HepG2 (cell line): ENCODE data around the gene PTGIS. TPM values are rescaled to one million over a fixed set of nuclear protein-coding genes. Genes with fewer than 3 reads are reported as not detected.

Experiments
- DPF2 ChIP-seq: sonication (generic); formaldehyde crosslinking; IDR thresholded peaks from 2 replicates; pipeline ENCODE4 v1.4.0; 2020; ENCODE audit warnings: mild to moderate bottlenecking, low read depth, missing genetic modification reagents, borderline replicate concordance
- ELF4 ChIP-seq: sonication (generic); formaldehyde crosslinking; IDR thresholded peaks from 2 replicates; pipeline ENCODE4 v1.5.0; 2020; ENCODE audit warnings: missing genetic modification reagents, mild to moderate bottlenecking, moderate library complexity, borderline replicate concordance
- JARID2 ChIP-seq: sonication (generic); formaldehyde crosslinking; IDR thresholded peaks from 2 replicates; pipeline ENCODE4 v1.8.1; 2023; ENCODE audit warnings: missing genetic modification reagents, inconsistent platforms; ENCODE audit not compliant: insufficient replicate concordance
- KLF16 ChIP-seq, 2 experiments: sonication (generic) in 1 of 2; formaldehyde crosslinking in 1 of 2; IDR thresholded peaks; 2 replicates each; pipeline versions ENCODE4 v1.6.1 to v1.8.0; 2016 to 2023; ENCODE audit warnings: missing genetic modification reagents in 2 of 2, missing compliant biosample characterization in 1 of 2
- NR2F2 ChIP-seq: IDR thresholded peaks from 2 replicates; pipeline ENCODE4 v1.6.1; 2012; ENCODE audit warnings: low read depth, inconsistent platforms, borderline replicate concordance
- POLR2AphosphoS5 ChIP-seq: IDR thresholded peaks from 2 replicates; pipeline ENCODE4 v1.6.1; 2012; ENCODE audit warnings: low read depth, low read length
- RFXAP ChIP-seq: sonication (generic); formaldehyde crosslinking; IDR thresholded peaks from 2 replicates; pipeline ENCODE4 v1.4.0; 2020; ENCODE audit warnings: missing genetic modification reagents, borderline replicate concordance
- SMAD1 ChIP-seq: sonication (generic); formaldehyde crosslinking; IDR thresholded peaks from 2 replicates; pipeline ENCODE4 v1.4.0; 2020; ENCODE audit warnings: missing genetic modification reagents, low read depth, mild to moderate bottlenecking, borderline replicate concordance
- SP4 ChIP-seq: sonication (generic); formaldehyde crosslinking; IDR thresholded peaks from 2 replicates; pipeline ENCODE4 v1.8.1; 2023; ENCODE audit warnings: mild to moderate bottlenecking, missing genetic modification reagents
- SPEN ChIP-seq: sonication (generic); formaldehyde crosslinking; IDR thresholded peaks from 2 replicates; pipeline ENCODE4 v1.5.1; 2020; ENCODE audit warnings: low read depth, mild to moderate bottlenecking, missing genetic modification reagents
- TP53 ChIP-seq: sonication (generic); formaldehyde crosslinking; conservative IDR thresholded peaks from 2 replicates; pipeline ENCODE4 v1.4.0; 2020; ENCODE audit warnings: missing genetic modification reagents
- polyA plus RNA-seq, 8 experiments: library from polyadenylated mRNA; depleted of rRNA in 3 of 8; stranded (reverse) in 7 of 8; unstranded in 1 of 8; fragments of >200 nt; fragmentation: Illumina TruSeq in 4 of 8; extraction: Trizol in 4 of 8; gene quantifications; 2 replicates each; pipeline versions ENCODE4 v1.2.1 to v1.2.3, GENCODE V29; 2011 to 2016; ENCODE audit warnings: low read depth in 4 of 8, missing spikeins in 1 of 8, mixed read lengths in 1 of 8; ENCODE audit not compliant: insufficient read depth in 1 of 8
- total RNA-seq, 5 experiments: library from RNA; depleted of rRNA; stranded (reverse); fragments of >200 nt; fragmentation: Illumina TruSeq; extraction: Trizol; gene quantifications; 2 replicates each; pipeline ENCODE4 v1.2.3, GENCODE V29; 2016; ENCODE audit warnings: low read depth in 1 of 5
- TF ChIP-seq, protein P1 (sequence below): sonication (generic); formaldehyde crosslinking; IDR thresholded peaks from 2 replicates; pipeline ENCODE4 v1.5.1; 2020; ENCODE audit warnings: mild to moderate bottlenecking, missing genetic modification reagents
- TF ChIP-seq, protein P2 (sequence below): sonication (generic); formaldehyde crosslinking; IDR thresholded peaks from 2 replicates; pipeline ENCODE4 v1.4.0; 2020; ENCODE audit warnings: missing genetic modification reagents, borderline replicate concordance
- TF ChIP-seq, protein P3 (sequence below): IDR thresholded peaks from 2 replicates; pipeline ENCODE4 v1.4.0; 2020; ENCODE audit warnings: mild to moderate bottlenecking, missing genetic modification reagents

Gene PTGIS
- total and polyA plus RNA-seq, 2 of the 13 experiments (the other 11 are each of a cell fraction or from before 2014, with no cell fraction given), result not detected

DNA sequence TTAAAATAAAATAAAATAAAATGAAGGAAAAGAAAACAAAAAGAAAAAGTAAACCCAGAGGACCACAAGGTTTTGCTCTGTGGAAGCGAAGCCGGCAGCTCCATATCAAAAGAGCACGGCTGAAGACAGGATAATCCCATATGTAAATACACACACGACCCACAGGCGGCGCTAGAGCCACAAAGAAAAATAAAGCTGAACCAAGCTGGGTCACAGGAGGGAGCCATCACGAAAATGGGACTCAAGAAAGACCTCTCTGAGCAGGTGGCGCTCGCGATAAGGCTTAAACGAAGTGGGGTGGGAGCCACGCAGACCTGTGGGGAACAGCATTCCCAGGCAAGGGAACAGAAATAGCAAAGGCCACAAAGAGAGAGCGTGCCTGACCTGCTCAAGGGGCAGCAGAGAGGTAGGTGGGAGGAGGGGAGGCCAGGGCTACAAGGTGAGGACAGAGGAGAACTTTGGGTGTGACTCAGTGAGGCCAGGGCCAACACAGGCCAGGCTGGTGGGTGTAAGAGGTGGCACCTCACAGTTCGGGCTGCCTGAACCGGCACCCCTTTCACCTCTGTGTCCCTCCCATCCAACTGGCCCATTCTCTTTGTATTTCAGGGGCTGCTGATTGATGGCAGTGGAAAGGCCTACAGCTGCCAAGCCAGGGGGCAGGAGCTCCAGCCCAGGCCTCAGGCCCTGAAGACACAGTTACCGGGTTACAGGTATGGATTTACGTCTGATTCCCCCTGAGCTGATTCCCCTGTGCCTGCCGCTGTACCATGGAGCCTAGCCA, 26.0 kb downstream of the PTGIS start (continued):
- TF ChIP-seq SPEN (CRISPR knock-in tag), result peak; percentile 19; the same call in 1 of the 2 replicates
- peak in 1 of 2 experiments; percentile 76; a peak in 1 of 4 replicates for TF ChIP-seq KLF16 (CRISPR knock-in tag; IDR thresholded peaks at IDR 0.05)
- TF ChIP-seq SMAD1 (CRISPR knock-in tag), result peak; percentile 67; the same call in 1 of the 2 replicates
- peak; percentile 76 for TF ChIP-seq JARID2
- TF ChIP-seq TP53, result peak; percentile 65; the same call in 1 of the 2 replicates
- 0 out of 2 replicates have a peak, but pooled peaks have one; percentile 10 for TF ChIP-seq DPF2 (CRISPR knock-in tag)
- TF ChIP-seq, protein P1, sequence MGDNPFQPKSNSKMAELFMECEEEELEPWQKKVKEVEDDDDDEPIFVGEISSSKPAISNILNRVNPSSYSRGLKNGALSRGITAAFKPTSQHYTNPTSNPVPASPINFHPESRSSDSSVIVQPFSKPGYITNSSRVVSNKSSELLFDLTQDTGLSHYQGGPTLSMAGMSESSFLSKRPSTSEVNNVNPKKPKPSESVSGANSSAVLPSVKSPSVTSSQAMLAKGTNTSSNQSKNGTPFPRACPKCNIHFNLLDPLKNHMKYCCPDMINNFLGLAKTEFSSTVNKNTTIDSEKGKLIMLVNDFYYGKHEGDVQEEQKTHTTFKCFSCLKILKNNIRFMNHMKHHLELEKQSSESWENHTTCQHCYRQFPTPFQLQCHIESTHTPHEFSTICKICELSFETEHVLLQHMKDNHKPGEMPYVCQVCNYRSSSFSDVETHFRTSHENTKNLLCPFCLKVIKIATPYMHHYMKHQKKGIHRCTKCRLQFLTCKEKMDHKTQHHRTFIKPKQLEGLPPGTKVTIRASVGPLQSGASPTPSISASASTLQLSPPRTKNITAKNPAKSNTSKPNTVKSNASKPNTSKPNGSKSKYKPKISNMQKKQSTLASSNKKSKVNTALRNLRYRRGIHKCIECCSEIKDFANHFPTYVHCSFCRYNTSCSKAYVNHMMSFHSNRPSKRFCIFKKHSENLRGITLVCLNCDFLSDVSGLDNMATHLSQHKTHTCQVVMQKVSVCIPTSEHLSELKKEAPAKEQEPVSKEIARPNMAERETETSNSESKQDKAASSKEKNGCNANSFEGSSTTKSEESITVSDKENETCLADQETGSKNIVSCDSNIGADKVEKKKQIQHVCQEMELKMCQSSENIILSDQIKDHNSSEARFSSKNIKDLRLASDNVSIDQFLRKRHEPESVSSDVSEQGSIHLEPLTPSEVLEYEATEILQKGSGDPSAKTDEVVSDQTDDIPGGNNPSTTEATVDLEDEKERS, result 0 out of 2 replicates have a peak, but pooled peaks have one; percentile 60
- TF ChIP-seq ELF4, result no peak
- TF ChIP-seq, protein P2, sequence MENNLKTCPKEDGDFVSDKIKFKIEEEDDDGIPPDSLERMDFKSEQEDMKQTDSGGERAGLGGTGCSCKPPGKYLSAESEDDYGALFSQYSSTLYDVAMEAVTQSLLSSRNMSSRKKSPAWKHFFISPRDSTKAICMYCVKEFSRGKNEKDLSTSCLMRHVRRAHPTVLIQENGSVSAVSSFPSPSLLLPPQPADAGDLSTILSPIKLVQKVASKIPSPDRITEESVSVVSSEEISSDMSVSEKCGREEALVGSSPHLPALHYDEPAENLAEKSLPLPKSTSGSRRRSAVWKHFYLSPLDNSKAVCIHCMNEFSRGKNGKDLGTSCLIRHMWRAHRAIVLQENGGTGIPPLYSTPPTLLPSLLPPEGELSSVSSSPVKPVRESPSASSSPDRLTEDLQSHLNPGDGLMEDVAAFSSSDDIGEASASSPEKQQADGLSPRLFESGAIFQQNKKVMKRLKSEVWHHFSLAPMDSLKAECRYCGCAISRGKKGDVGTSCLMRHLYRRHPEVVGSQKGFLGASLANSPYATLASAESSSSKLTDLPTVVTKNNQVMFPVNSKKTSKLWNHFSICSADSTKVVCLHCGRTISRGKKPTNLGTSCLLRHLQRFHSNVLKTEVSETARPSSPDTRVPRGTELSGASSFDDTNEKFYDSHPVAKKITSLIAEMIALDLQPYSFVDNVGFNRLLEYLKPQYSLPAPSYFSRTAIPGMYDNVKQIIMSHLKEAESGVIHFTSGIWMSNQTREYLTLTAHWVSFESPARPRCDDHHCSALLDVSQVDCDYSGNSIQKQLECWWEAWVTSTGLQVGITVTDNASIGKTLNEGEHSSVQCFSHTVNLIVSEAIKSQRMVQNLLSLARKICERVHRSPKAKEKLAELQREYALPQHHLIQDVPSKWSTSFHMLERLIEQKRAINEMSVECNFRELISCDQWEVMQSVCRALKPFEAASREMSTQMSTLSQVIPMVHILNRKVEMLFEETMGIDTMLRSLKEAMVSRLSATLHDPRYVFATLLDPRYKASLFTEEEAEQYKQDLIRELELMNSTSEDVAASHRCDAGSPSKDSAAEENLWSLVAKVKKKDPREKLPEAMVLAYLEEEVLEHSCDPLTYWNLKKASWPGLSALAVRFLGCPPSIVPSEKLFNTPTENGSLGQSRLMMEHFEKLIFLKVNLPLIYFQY (CRISPR knock-in tag), result peak; percentile 47; the same call in 1 of the 2 replicates
- TF ChIP-seq, protein P3, sequence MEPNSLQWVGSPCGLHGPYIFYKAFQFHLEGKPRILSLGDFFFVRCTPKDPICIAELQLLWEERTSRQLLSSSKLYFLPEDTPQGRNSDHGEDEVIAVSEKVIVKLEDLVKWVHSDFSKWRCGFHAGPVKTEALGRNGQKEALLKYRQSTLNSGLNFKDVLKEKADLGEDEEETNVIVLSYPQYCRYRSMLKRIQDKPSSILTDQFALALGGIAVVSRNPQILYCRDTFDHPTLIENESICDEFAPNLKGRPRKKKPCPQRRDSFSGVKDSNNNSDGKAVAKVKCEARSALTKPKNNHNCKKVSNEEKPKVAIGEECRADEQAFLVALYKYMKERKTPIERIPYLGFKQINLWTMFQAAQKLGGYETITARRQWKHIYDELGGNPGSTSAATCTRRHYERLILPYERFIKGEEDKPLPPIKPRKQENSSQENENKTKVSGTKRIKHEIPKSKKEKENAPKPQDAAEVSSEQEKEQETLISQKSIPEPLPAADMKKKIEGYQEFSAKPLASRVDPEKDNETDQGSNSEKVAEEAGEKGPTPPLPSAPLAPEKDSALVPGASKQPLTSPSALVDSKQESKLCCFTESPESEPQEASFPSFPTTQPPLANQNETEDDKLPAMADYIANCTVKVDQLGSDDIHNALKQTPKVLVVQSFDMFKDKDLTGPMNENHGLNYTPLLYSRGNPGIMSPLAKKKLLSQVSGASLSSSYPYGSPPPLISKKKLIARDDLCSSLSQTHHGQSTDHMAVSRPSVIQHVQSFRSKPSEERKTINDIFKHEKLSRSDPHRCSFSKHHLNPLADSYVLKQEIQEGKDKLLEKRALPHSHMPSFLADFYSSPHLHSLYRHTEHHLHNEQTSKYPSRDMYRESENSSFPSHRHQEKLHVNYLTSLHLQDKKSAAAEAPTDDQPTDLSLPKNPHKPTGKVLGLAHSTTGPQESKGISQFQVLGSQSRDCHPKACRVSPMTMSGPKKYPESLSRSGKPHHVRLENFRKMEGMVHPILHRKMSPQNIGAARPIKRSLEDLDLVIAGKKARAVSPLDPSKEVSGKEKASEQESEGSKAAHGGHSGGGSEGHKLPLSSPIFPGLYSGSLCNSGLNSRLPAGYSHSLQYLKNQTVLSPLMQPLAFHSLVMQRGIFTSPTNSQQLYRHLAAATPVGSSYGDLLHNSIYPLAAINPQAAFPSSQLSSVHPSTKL (CRISPR knock-in tag), result peak; percentile 46; the same call in 1 of the 2 replicates
- TF ChIP-seq POLR2AphosphoS5, result no peak
- TF ChIP-seq NR2F2, result peak; percentile 53; the same call in 1 of the 2 replicates
- TF ChIP-seq SP4 (CRISPR knock-in tag), result 0 out of 2 replicates have a peak, but pooled peaks have one; percentile 16
- peak; percentile 48; the same call in 1 of the 2 replicates for TF ChIP-seq RFXAP (CRISPR knock-in tag)
